ENCODE measurements around the gene S100A3. TPM values are rescaled to one million over a fixed set of nuclear protein-coding genes. Genes with fewer than 3 reads are reported as not detected.
A peak's percentile ranks its signal among the peaks of the same experiment; 100 is the strongest.

Gene S100A3
- total and polyA plus RNA-seq, 4 donors = not detected

DNA sequence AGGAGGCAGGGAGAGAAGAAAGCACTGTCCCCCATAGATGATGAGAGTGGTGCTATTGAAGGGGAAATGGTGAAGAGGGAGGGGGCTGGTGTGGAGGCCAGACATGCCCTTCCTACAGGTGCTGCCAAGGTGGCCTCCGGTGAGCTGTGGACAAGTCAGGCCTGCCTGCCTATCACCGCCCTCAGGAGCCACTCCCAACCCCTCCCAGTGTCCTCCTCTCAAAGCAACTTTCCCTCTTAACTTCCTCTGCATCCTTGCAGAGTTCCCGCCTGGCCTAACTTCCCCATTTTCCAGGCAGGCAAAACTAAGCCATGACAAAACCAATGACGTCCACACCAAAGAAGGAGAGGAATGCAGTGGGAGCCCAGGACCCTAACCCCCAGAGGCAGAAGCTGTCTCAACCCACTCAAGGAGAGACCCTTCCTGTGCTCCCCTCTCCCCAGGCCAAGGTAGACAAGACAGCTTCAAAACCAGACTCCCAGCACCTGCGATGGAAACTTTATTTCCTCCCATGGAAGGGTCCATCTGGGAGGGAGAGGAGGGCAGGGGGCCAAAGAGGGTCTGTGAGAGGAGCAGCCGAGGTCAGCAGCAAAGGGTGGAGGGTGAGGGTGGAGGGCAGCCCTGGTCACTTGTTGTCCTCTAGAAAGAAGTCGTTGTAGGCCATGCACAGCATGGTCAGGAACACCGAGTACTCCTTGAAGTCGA is 12.2 kb downstream of the S100A3 start:
- Histone ChIP-seq H3K27me3 (ENCODE audit: control insufficient read depth in 4 of 4, insufficient read depth in 4 of 4, low read length in 3 of 4) (peaks cover 0 to 2% (median under 1%) of the 10 kb centered on the region in 4 donors), H3K27ac (ENCODE audit: low read depth in 1 of 2, low read length in 2 of 2) (peak overlapping the region; percentile 13 to 70), H3K36me3 (ENCODE audit: control insufficient read depth in 4 of 4, insufficient read depth in 3 of 4, low read depth in 1 of 4, low read length in 3 of 4) (no peaks in the 10 kb centered on the region), H3K9ac (ENCODE audit: low read depth in 1 of 2, low read length in 2 of 2) (no peak overlapping the region), H3K4me1 (ENCODE audit: control insufficient read depth in 4 of 4, insufficient read depth in 4 of 4, low read length in 3 of 4) (peaks cover 0 to 4% (median 2%) of the 10 kb centered on the region in 4 donors), H3K4me3 (ENCODE audit: low read depth in 1 of 3, low read length in 3 of 3) (no peak overlapping the region), H3K9me3 (ENCODE audit: control insufficient read depth in 4 of 4, low read length in 3 of 4) (no peaks in the 10 kb centered on the region)
- no peak for TF ChIP-seq HNF4A (conservative IDR thresholded peaks at IDR 0.05)
- no peak for TF ChIP-seq FOXA2 (IDR thresholded peaks at IDR 0.05)
- no peak for TF ChIP-seq GABPA (IDR thresholded peaks at IDR 0.05 in 1 of 2, conservative IDR thresholded peaks at IDR 0.05 in 1 of 2)
- no peak for TF ChIP-seq RAD21 (IDR thresholded peaks at IDR 0.05)
- no peak for TF ChIP-seq CTCF (IDR thresholded peaks at IDR 0.05; ENCODE audit: low read depth, low read length, missing input control)
- TF ChIP-seq HNF4G (IDR thresholded peaks at IDR 0.05) = no peak
- TF ChIP-seq EGR1 (IDR thresholded peaks at IDR 0.05; ENCODE audit: low read depth in 2 of 2) = no peak
- TF ChIP-seq, protein P1, sequence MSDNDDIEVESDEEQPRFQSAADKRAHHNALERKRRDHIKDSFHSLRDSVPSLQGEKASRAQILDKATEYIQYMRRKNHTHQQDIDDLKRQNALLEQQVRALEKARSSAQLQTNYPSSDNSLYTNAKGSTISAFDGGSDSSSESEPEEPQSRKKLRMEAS (IDR thresholded peaks at IDR 0.05) = no peak
- no peak for TF ChIP-seq YY1 (IDR thresholded peaks at IDR 0.05)
- no peak for TF ChIP-seq RXRA (IDR thresholded peaks at IDR 0.05)
- no peak for TF ChIP-seq FOXA1 (IDR thresholded peaks at IDR 0.05)
- no peak for TF ChIP-seq JUND (IDR thresholded peaks at IDR 0.05)
- no peak for TF ChIP-seq ATF3 (IDR thresholded peaks at IDR 0.05)
- TF ChIP-seq SP1 (IDR thresholded peaks at IDR 0.05) = no peak
- TF ChIP-seq NR2F2 (IDR thresholded peaks at IDR 0.05) = no peak
- no peak for TF ChIP-seq TAF1 (conservative IDR thresholded peaks at IDR 0.05)
- no peak for TF ChIP-seq ZBTB33 (IDR thresholded peaks at IDR 0.05)
- no peak for TF ChIP-seq REST (IDR thresholded peaks at IDR 0.05)
- WGBS = 85% methylated on average over 9 of the region's 9 CpGs
- no peak for DNase-seq (ENCODE audit: low spot score)
